ENCODE results near the gene USP49.

- TF ChIP-seq POLR2A (IDR thresholded peaks at IDR 0.05): no peak
- TF ChIP-seq CTCF (IDR thresholded peaks at IDR 0.05): no peak
- TF ChIP-seq EP300 (IDR thresholded peaks at IDR 0.05): no peak
These were observed 52.0 kb downstream of the USP49 start for GRCh38 chr6:41843178-41843577.
